Epithelial cell of prostate (primary cell): ENCODE measurements around the gene GUCY1A1.
"Not testable (repeated sequence)": the region's sequence is repeated elsewhere in the genome, so short reads cannot be mapped to it uniquely, and the experiment has no call there.

ENCODE experiments used
- DNase-seq: peaks from one replicate; pipeline ENCODE4 v3.0.0-alpha.2; 2011; ENCODE audit warnings: low read depth, low spot score
- H3K27ac ChIP-seq: fragments of 450-650 bp; 2 replicates; pipeline ENCODE4 v1.5.1; 2017; ENCODE audit warnings: mild to moderate bottlenecking

The GUCY1A1 gene

GRCh38 chr4:155666344-155667221, at the start of gene GUCY1A1:
Gene GUCY1A1 (plus strand): TSS chr4:155666848. CDS start chr4:155696868, 30,020 bp downstream.
- H3K27ac ChIP-seq = peak within 1 kb of the TSS; percentile 28
- DNase-seq = no peak

- no peak overlapping the region for H3K27ac ChIP-seq
- no peak for DNase-seq
These were observed 49.4 kb upstream of the GUCY1A1 start for GRCh38 chr4:155617296-155617695.

GRCh38 chr4:155618183-155618838, 48.3 kb upstream of the GUCY1A1 start:
- no peak for DNase-seq
- no peak overlapping the region for H3K27ac ChIP-seq

GRCh38 chr4:155620637-155621036, 46.0 kb upstream of the GUCY1A1 start:
- DNase-seq = no peak
- H3K27ac ChIP-seq = no peak overlapping the region

- no peak for DNase-seq
- H3K27ac ChIP-seq = no peak overlapping the region
These were observed 42.2 kb upstream of the GUCY1A1 start for GRCh38 chr4:155624478-155624877.

- no peak overlapping the region for H3K27ac ChIP-seq
These were observed 40.1 kb upstream of the GUCY1A1 start for GRCh38 chr4:155626561-155626960.

GRCh38 chr4:155629183-155629825, 37.3 kb upstream of the GUCY1A1 start:
- no peak for DNase-seq
- H3K27ac ChIP-seq = no peak overlapping the region

More at GRCh38 chr4:155626561-155626960, 40.1 kb upstream of the GUCY1A1 start:
- DNase-seq = no peak

- DNase-seq = no peak
- no peak overlapping the region for H3K27ac ChIP-seq
These were observed 36.7 kb upstream of the GUCY1A1 start for GRCh38 chr4:155629956-155630355.

GRCh38 chr4:155632310-155632840, 34.3 kb upstream of the GUCY1A1 start:
- DNase-seq = no peak
- H3K27ac ChIP-seq = no peak overlapping the region

GRCh38 chr4:155638195-155638965, 28.3 kb upstream of the GUCY1A1 start:
- no peak overlapping the region for H3K27ac ChIP-seq

GRCh38 chr4:155639704-155640523, 26.7 kb upstream of the GUCY1A1 start:
- no peak overlapping the region for H3K27ac ChIP-seq
- DNase-seq = no peak

More at GRCh38 chr4:155638195-155638965, 28.3 kb upstream of the GUCY1A1 start:
- DNase-seq = no peak

- no peak for DNase-seq
- H3K27ac ChIP-seq = no peak overlapping the region
These were observed 25.9 kb upstream of the GUCY1A1 start for GRCh38 chr4:155640751-155641150.

GRCh38 chr4:155643087-155643486, 23.6 kb upstream of the GUCY1A1 start:
- H3K27ac ChIP-seq = no peak overlapping the region
- no peak for DNase-seq

- no peak for DNase-seq
- no peak overlapping the region for H3K27ac ChIP-seq
These were observed 20.6 kb upstream of the GUCY1A1 start for GRCh38 chr4:155646001-155646400.

GRCh38 chr4:155650785-155651184, 15.9 kb upstream of the GUCY1A1 start:
- not testable (repeated sequence) for H3K27ac ChIP-seq
- peak; percentile 72 for DNase-seq

GRCh38 chr4:155653052-155653451, 13.6 kb upstream of the GUCY1A1 start:
- DNase-seq = no peak
- H3K27ac ChIP-seq = no peak overlapping the region

- no peak for DNase-seq
- no peak overlapping the region for H3K27ac ChIP-seq
These were observed 10.6 kb upstream of the GUCY1A1 start for GRCh38 chr4:155656025-155656424.

GRCh38 chr4:155657169-155657568, 9.5 kb upstream of the GUCY1A1 start:
- H3K27ac ChIP-seq = no peak overlapping the region

More at GRCh38 chr4:155657169-155657568, 9.5 kb upstream of the GUCY1A1 start:
- no peak for DNase-seq
